Astrocyte (in vitro differentiated cells and primary cell): ENCODE results near the gene DOCK1. TPM values are rescaled to one million over a fixed set of nuclear protein-coding genes. Genes with fewer than 3 reads are reported as not detected.

Experiments
- DNase-seq: peaks from one replicate; pipeline ENCODE4 v3.0.0-alpha.2; 2010; ENCODE audit warnings: low read depth
- FAIRE-seq: peaks from 2 replicates; lab custom pipeline; 2011; peaks lifted over from hg19 to GRCh38; lab: Jason Lieb, UNC
- H2AFZ ChIP-seq: 2 replicates; pipeline ENCODE4 v1.6.0; 2012; ENCODE audit warnings: low read depth, low read length, inconsistent platforms
- H3K27ac ChIP-seq: 2 replicates; pipeline ENCODE4 v1.5.1; 2011; ENCODE audit warnings: low read depth, low read length, inconsistent platforms
- H3K27me3 ChIP-seq: 2 replicates; pipeline ENCODE4 v1.6.0; 2011; ENCODE audit warnings: low read length, inconsistent platforms; ENCODE audit not compliant: insufficient read depth
- H3K36me3 ChIP-seq: 2 replicates; pipeline ENCODE4 v1.5.1; 2011; ENCODE audit warnings: low read length, inconsistent platforms; ENCODE audit not compliant: insufficient read depth
- H3K4me1 ChIP-seq: 2 replicates; pipeline ENCODE4 v1.5.1; 2011; ENCODE audit warnings: low read length, inconsistent platforms; ENCODE audit not compliant: insufficient read depth
- H3K4me2 ChIP-seq: 2 replicates; pipeline ENCODE4 v1.6.0; 2012; ENCODE audit warnings: low read length, inconsistent platforms
- H3K4me3 ChIP-seq: 2 replicates; pipeline ENCODE4 v1.5.1; 2011; ENCODE audit warnings: low read depth, mild to moderate bottlenecking, low read length, inconsistent platforms; ENCODE audit not compliant: insufficient read depth
- H3K79me2 ChIP-seq: 2 replicates; pipeline ENCODE4 v1.6.0; 2012; ENCODE audit warnings: mild to moderate bottlenecking, low read length, inconsistent platforms; ENCODE audit not compliant: insufficient read depth
- H3K9ac ChIP-seq: 2 replicates; pipeline ENCODE4 v1.6.0; 2012; ENCODE audit warnings: mild to moderate bottlenecking, low read length, inconsistent platforms
- H3K9me3 ChIP-seq: 2 replicates; pipeline ENCODE4 v1.5.1; 2012; ENCODE audit warnings: low read depth, mild to moderate bottlenecking, low read length, inconsistent platforms; ENCODE audit not compliant: insufficient read depth
- H4K20me1 ChIP-seq: 2 replicates; pipeline ENCODE4 v1.6.0; 2012; ENCODE audit warnings: low read length, inconsistent platforms; ENCODE audit not compliant: insufficient read depth
- H3K27ac Mint-ChIP-seq: one replicate; pipeline ENCODE4 v1.8.0; 2021; ENCODE audit warnings: mild to moderate bottlenecking, mixed read lengths; ENCODE audit not compliant: unreplicated experiment
- H3K27me3 Mint-ChIP-seq: one replicate; pipeline ENCODE4 v1.8.0; 2021; ENCODE audit warnings: low read depth, mixed read lengths; ENCODE audit not compliant: unreplicated experiment
- H3K36me3 Mint-ChIP-seq: one replicate; pipeline ENCODE4 v1.8.0; 2021; ENCODE audit warnings: low read depth, mixed read lengths; ENCODE audit not compliant: unreplicated experiment
- H3K4me1 Mint-ChIP-seq: one replicate; pipeline ENCODE4 v1.8.0; 2021; ENCODE audit warnings: low read depth, mixed read lengths; ENCODE audit not compliant: unreplicated experiment
- H3K4me3 Mint-ChIP-seq: one replicate; pipeline ENCODE4 v1.8.0; 2021; ENCODE audit warnings: mild to moderate bottlenecking, moderate library complexity, mixed read lengths; ENCODE audit not compliant: unreplicated experiment
- H3K9me3 Mint-ChIP-seq: one replicate; pipeline ENCODE4 v1.8.0; 2021; ENCODE audit warnings: mild to moderate bottlenecking, mixed read lengths; ENCODE audit not compliant: unreplicated experiment
- CTCF ChIP-seq: IDR thresholded peaks from 2 replicates; pipeline ENCODE4 v1.5.1; 2011; ENCODE audit warnings: low read depth, mild to moderate bottlenecking, inconsistent platforms, low read length, moderate library complexity; ENCODE audit not compliant: insufficient read depth
- EZH2 ChIP-seq: IDR thresholded peaks from 2 replicates; pipeline ENCODE4 v1.6.1; 2012; ENCODE audit warnings: mild to moderate bottlenecking, low read length, inconsistent platforms; ENCODE audit not compliant: insufficient read depth
- total RNA-seq: library from RNA; stranded (reverse); gene quantifications from 2 replicates; pipeline ENCODE4 v1.2.1, GENCODE V29; 2021

The DOCK1 gene
- total RNA-seq, 1 donor from 2014 or later: 42.5 TPM

- TF ChIP-seq EZH2: no peak
- TF ChIP-seq CTCF: no peak
- Histone ChIP-seq H4K20me1 (no peaks in the 10 kb centered on the region), H3K36me3 (peaks cover 3% of the 10 kb centered on the region), H3K4me2 (no peak overlapping the region), H3K4me1 (no peaks in the 10 kb centered on the region), H3K9me3 (no peaks in the 10 kb centered on the region), H3K27ac (no peak overlapping the region), H2AFZ (no peak overlapping the region), H3K4me3 (no peak overlapping the region), H3K9ac (no peak overlapping the region), H3K27me3 (no peaks in the 10 kb centered on the region), H3K79me2 (no peaks in the 10 kb centered on the region)
- no peak overlapping the region for H3K27ac Mint-ChIP-seq
- no peaks in the 10 kb centered on the region for H3K9me3 Mint-ChIP-seq
- H3K4me3 Mint-ChIP-seq: no peak overlapping the region
- no peaks in the 10 kb centered on the region for H3K27me3 Mint-ChIP-seq
- peaks cover 13% of the 10 kb centered on the region for H3K36me3 Mint-ChIP-seq
- no peak for DNase-seq
- H3K4me1 Mint-ChIP-seq: no peaks in the 10 kb centered on the region
- FAIRE-seq: no peak
Measured at GRCh38 chr10:127368929-127369328, 463.7 kb downstream of the DOCK1 start.

- Mint-ChIP-seq H3K36me3 (peaks cover 17% of the 10 kb centered on the region), H3K9me3 (no peaks in the 10 kb centered on the region), H3K4me3 (no peak overlapping the region), H3K4me1 (no peaks in the 10 kb centered on the region), H3K27ac (no peak overlapping the region), H3K27me3 (no peaks in the 10 kb centered on the region)
- Histone ChIP-seq H4K20me1 (no peaks in the 10 kb centered on the region), H3K4me2 (no peak overlapping the region), H3K4me3 (no peak overlapping the region), H2AFZ (no peak overlapping the region), H3K9ac (no peak overlapping the region), H3K27ac (no peak overlapping the region), H3K79me2 (no peaks in the 10 kb centered on the region), H3K36me3 (peaks cover 6% of the 10 kb centered on the region), H3K4me1 (no peaks in the 10 kb centered on the region), H3K9me3 (no peaks in the 10 kb centered on the region), H3K27me3 (no peaks in the 10 kb centered on the region)
- TF ChIP-seq EZH2 (no peak), CTCF (no peak)
- DNase-seq (no peak), FAIRE-seq (no peak)
Measured at GRCh38 chr10:127370601-127371000, 465.4 kb downstream of the DOCK1 start.

GRCh38 chr10:127372361-127372760, 467.1 kb downstream of the DOCK1 start:
- Histone ChIP-seq H3K27me3 (no peaks in the 10 kb centered on the region), H3K4me1 (no peaks in the 10 kb centered on the region), H3K9ac (no peak overlapping the region), H3K27ac (no peak overlapping the region), H2AFZ (no peak overlapping the region), H3K36me3 (peaks cover 12% of the 10 kb centered on the region), H3K9me3 (no peaks in the 10 kb centered on the region), H3K79me2 (no peaks in the 10 kb centered on the region), H3K4me3 (no peak overlapping the region), H4K20me1 (no peaks in the 10 kb centered on the region), H3K4me2 (no peak overlapping the region)
- DNase-seq (no peak), FAIRE-seq (no peak)
- Mint-ChIP-seq H3K4me3 (no peak overlapping the region), H3K27me3 (no peaks in the 10 kb centered on the region), H3K9me3 (no peaks in the 10 kb centered on the region), H3K36me3 (peaks cover 16% of the 10 kb centered on the region), H3K4me1 (no peaks in the 10 kb centered on the region), H3K27ac (no peak overlapping the region)
- TF ChIP-seq EZH2 (no peak), CTCF (no peak)
